CD14-positive monocyte (primary cell): ENCODE measurements around the gene TSPEAR. TPM values are rescaled to one million over a fixed set of nuclear protein-coding genes. Genes with fewer than 3 reads are reported as not detected.

Source experiments
- DNase-seq, 3 donors: peaks; one replicate each; pipeline ENCODE4 v3.0.0-alpha.2; 2011 to 2022
- H2AFZ ChIP-seq: 2 replicates; pipeline ENCODE4 v1.6.0; 2012; ENCODE audit warnings: mild to moderate bottlenecking, low read depth, low read length, inconsistent platforms; ENCODE audit not compliant: insufficient read depth, poor library complexity, severe bottlenecking
- H3K27ac ChIP-seq, 2 donors: 1 replicate in 1 of 2; 2 replicates in 1 of 2; pipeline ENCODE4 v1.5.1; 2012 to 2013; ENCODE audit warnings: low read length in 2 of 2, control low read depth in 1 of 2, inconsistent platforms in 1 of 2, low read depth in 1 of 2, mild to moderate bottlenecking in 1 of 2
- H3K27me3 ChIP-seq, 2 donors: one replicate each; pipeline versions ENCODE4 v1.6.0 to v1.6.1; 2011 to 2013; ENCODE audit warnings: low read length in 2 of 2; ENCODE audit not compliant: control insufficient read depth in 2 of 2, insufficient read depth in 2 of 2
- H3K36me3 ChIP-seq, 2 donors: replicated peaks in 1 of 2; 1 replicate in 1 of 2; 2 replicates in 1 of 2; pipeline versions ENCODE4 v1.5.1 to v1.6.1; 2012 to 2013; ENCODE audit warnings: low read length in 2 of 2, control low read depth in 1 of 2, inconsistent platforms in 1 of 2, mild to moderate bottlenecking in 1 of 2; ENCODE audit not compliant: insufficient read depth in 2 of 2, control insufficient read depth in 1 of 2
- H3K4me1 ChIP-seq, 2 donors: 1 replicate in 1 of 2; 2 replicates in 1 of 2; pipeline versions ENCODE4 v1.5.1 to v1.6.1; 2012 to 2013; ENCODE audit warnings: low read length in 2 of 2, control low read depth in 1 of 2, inconsistent platforms in 1 of 2, mild to moderate bottlenecking in 1 of 2, moderate library complexity in 1 of 2; ENCODE audit not compliant: insufficient read depth in 2 of 2, control insufficient read depth in 1 of 2
- H3K4me2 ChIP-seq: replicated peaks from 2 replicates; pipeline ENCODE3; 2012; ENCODE audit warnings: low read length, moderate library complexity, mild to moderate bottlenecking; ENCODE audit not compliant: poor library complexity, severe bottlenecking; ENCODE audit errors: extremely low read depth
- H3K4me3 ChIP-seq, 3 experiments: fragments of 200-600 bp in 1 of 3; sonication (generic) in 1 of 3; replicated peaks in 1 of 3; 1 replicate in 2 of 3; 2 replicates in 1 of 3; pipeline ENCODE4 v1.5.1; 2011 to 2013; ENCODE audit warnings: low read length in 3 of 3, mild to moderate bottlenecking in 3 of 3, control low read depth in 2 of 3, low read depth in 2 of 3, inconsistent platforms in 1 of 3, moderate library complexity in 1 of 3
- H3K79me2 ChIP-seq: 2 replicates; pipeline ENCODE4 v1.6.0; 2012; ENCODE audit warnings: mild to moderate bottlenecking, control low read depth, inconsistent platforms, low read length, moderate library complexity; ENCODE audit not compliant: insufficient read depth
- H3K9ac ChIP-seq: 2 replicates; pipeline ENCODE4 v1.6.0; 2017; ENCODE audit warnings: low read length, mild to moderate bottlenecking; ENCODE audit not compliant: insufficient read depth, poor library complexity, severe bottlenecking
- H3K9me3 ChIP-seq, 2 donors: replicated peaks in 1 of 2; 1 replicate in 1 of 2; 2 replicates in 1 of 2; pipeline versions ENCODE4 v1.5.1 to v1.6.1; 2012 to 2013; ENCODE audit warnings: low read length in 2 of 2, control low read depth in 1 of 2; ENCODE audit not compliant: control insufficient read depth in 1 of 2, insufficient read depth in 1 of 2
- H4K20me1 ChIP-seq: 2 replicates; pipeline ENCODE4 v1.6.0; 2012; ENCODE audit warnings: mild to moderate bottlenecking, low read length, control low read depth, moderate library complexity; ENCODE audit not compliant: insufficient read depth
- H3K27ac Mint-ChIP-seq, 7 donors: one replicate each; pipeline ENCODE4 v1.8.0; 2020; ENCODE audit warnings: mild to moderate bottlenecking in 7 of 7, mixed read lengths in 7 of 7, moderate library complexity in 6 of 7, inconsistent platforms in 2 of 7
- H3K27me3 Mint-ChIP-seq, 3 donors: one replicate each; pipeline ENCODE4 v1.8.0; 2021 to 2022; ENCODE audit warnings: low read depth in 3 of 3, mild to moderate bottlenecking in 3 of 3, mixed read lengths in 3 of 3, moderate library complexity in 3 of 3, inconsistent platforms in 1 of 3
- H3K36me3 Mint-ChIP-seq, 2 donors: one replicate each; pipeline ENCODE4 v1.8.0; 2020; ENCODE audit warnings: mixed read lengths in 2 of 2, inconsistent platforms in 1 of 2, mild to moderate bottlenecking in 1 of 2
- H3K4me1 Mint-ChIP-seq: one replicate; pipeline ENCODE4 v1.8.0; 2020; ENCODE audit warnings: mild to moderate bottlenecking, mixed read lengths
- H3K4me3 Mint-ChIP-seq, 2 donors: one replicate each; pipeline ENCODE4 v1.8.0; 2020; ENCODE audit warnings: mild to moderate bottlenecking in 2 of 2, mixed read lengths in 2 of 2, moderate library complexity in 1 of 2
- H3K9me3 Mint-ChIP-seq, 7 donors: one replicate each; pipeline ENCODE4 v1.8.0; 2020 to 2022; ENCODE audit warnings: mixed read lengths in 7 of 7, mild to moderate bottlenecking in 6 of 7, moderate library complexity in 6 of 7, inconsistent platforms in 2 of 7
- WGBS: methylation state at CpG from one replicate; pipeline ENCODE4 v1.1.5; 2013; ENCODE audit warnings: missing lambda C conversion rate; ENCODE audit not compliant: insufficient coverage; 5-methylcytosine and 5-hydroxymethylcytosine counted together
- intact Hi-C, 2 donors: fragments of 100-400 bp; cut with micrococcal nuclease; formaldehyde crosslinking; loops; one replicate each; pipeline versions ENCODE4 v1.15.0 to v1.15.1; 2023
- polyA plus RNA-seq, 3 donors: library from polyadenylated mRNA; depleted of rRNA in 1 of 3; unstranded in 2 of 3; stranded (reverse) in 1 of 3; fragments of 300-500 nt in 2 of 3; fragments of >200 nt in 1 of 3; fragmentation: Illumina TruSeq in 2 of 3; gene quantifications; 1 replicate in 2 of 3; 2 replicates in 1 of 3; pipeline ENCODE4 v1.2.3, GENCODE V29; 2012 to 2021
- TF ChIP-seq, protein P1 (sequence below): fragments of 200-600 bp; IDR thresholded peaks from one replicate; pipeline ENCODE4 v1.8.0; 2022; ENCODE audit warnings: antibody characterized with exemption, mild to moderate bottlenecking

The TSPEAR gene
- polyA plus RNA-seq, 3 donors: not detected

GRCh38 chr21:44595524-44595923 is 115.8 kb downstream of the TSPEAR start:
- Mint-ChIP-seq H3K36me3 (no peaks in the 10 kb centered on the region), H3K27ac (no peak overlapping the region), H3K27me3 (peaks cover 2 to 23% (median 7%) of the 10 kb centered on the region in 3 donors), H3K4me3 (no peak overlapping the region), H3K4me1 (no peaks in the 10 kb centered on the region), H3K9me3 (peaks cover 0 to 2% (median 0%) of the 10 kb centered on the region in 7 donors)
- TF ChIP-seq, protein P1, sequence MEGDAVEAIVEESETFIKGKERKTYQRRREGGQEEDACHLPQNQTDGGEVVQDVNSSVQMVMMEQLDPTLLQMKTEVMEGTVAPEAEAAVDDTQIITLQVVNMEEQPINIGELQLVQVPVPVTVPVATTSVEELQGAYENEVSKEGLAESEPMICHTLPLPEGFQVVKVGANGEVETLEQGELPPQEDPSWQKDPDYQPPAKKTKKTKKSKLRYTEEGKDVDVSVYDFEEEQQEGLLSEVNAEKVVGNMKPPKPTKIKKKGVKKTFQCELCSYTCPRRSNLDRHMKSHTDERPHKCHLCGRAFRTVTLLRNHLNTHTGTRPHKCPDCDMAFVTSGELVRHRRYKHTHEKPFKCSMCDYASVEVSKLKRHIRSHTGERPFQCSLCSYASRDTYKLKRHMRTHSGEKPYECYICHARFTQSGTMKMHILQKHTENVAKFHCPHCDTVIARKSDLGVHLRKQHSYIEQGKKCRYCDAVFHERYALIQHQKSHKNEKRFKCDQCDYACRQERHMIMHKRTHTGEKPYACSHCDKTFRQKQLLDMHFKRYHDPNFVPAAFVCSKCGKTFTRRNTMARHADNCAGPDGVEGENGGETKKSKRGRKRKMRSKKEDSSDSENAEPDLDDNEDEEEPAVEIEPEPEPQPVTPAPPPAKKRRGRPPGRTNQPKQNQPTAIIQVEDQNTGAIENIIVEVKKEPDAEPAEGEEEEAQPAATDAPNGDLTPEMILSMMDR: no peak
- Histone ChIP-seq H3K4me3 (no peak overlapping the region), H4K20me1 (no peaks in the 10 kb centered on the region), H3K4me1 (no peaks in the 10 kb centered on the region), H3K9me3 (no peaks in the 10 kb centered on the region), H3K36me3 (no peaks in the 10 kb centered on the region), H3K27me3 (no peaks in the 10 kb centered on the region), H3K4me2 (no peak overlapping the region), H3K79me2 (no peaks in the 10 kb centered on the region), H3K9ac (no peak overlapping the region), H2AFZ (no peak overlapping the region), H3K27ac (no peak overlapping the region)
- WGBS: 85% methylated on average over 2 of the region's 6 CpGs
- intact Hi-C loops: no loop called here
- DNase-seq: no peak

GRCh38 chr21:44594406-44594916 is 116.9 kb downstream of the TSPEAR start:
- H2AFZ ChIP-seq: no peak overlapping the region
- H3K27ac Mint-ChIP-seq: no peak overlapping the region

More at GRCh38 chr21:44594406-44594916, 116.9 kb downstream of the TSPEAR start:
- Histone ChIP-seq H3K27me3 (no peaks in the 10 kb centered on the region), H3K4me3 (no peak overlapping the region), H4K20me1 (no peaks in the 10 kb centered on the region), H3K79me2 (no peaks in the 10 kb centered on the region), H3K36me3 (no peaks in the 10 kb centered on the region), H3K4me1 (no peaks in the 10 kb centered on the region), H3K4me2 (no peak overlapping the region), H3K9ac (no peak overlapping the region), H3K9me3 (no peaks in the 10 kb centered on the region), H3K27ac (no peak overlapping the region)
- Mint-ChIP-seq H3K36me3 (no peaks in the 10 kb centered on the region), H3K4me1 (no peaks in the 10 kb centered on the region), H3K27me3 (peaks cover 2 to 27% (median 7%) of the 10 kb centered on the region in 3 donors), H3K4me3 (no peak overlapping the region), H3K9me3 (peaks cover 0 to 2% (median 0%) of the 10 kb centered on the region in 7 donors)
- intact Hi-C loops: no loop called here
- 71% methylated on average over 7 of the region's 12 CpGs for WGBS
- TF ChIP-seq, protein P1: no peak
- DNase-seq: no peak
